ENCODE results near the gene WNT7A. TPM values are rescaled to one million over a fixed set of nuclear protein-coding genes. Genes with fewer than 3 reads are reported as not detected.

The WNT7A gene
- total RNA-seq, 1 donor from 2014 or later: 1.0 TPM

- no peaks in the 10 kb centered on the region for H3K36me3 Mint-ChIP-seq
- TF ChIP-seq CTCF (IDR thresholded peaks at IDR 0.05; ENCODE audit: unreplicated experiment): no peak
- peaks cover 2% of the 10 kb centered on the region for H3K27me3 Mint-ChIP-seq (ENCODE audit: low read depth)
- H3K27ac Mint-ChIP-seq: no peak overlapping the region
- H3K9me3 Mint-ChIP-seq: no peaks in the 10 kb centered on the region
- H3K4me1 Mint-ChIP-seq: no peaks in the 10 kb centered on the region
- no peak for DNase-seq (ENCODE audit: low spot score in 2 of 2, unreplicated experiment in 2 of 2)
- H3K4me3 Mint-ChIP-seq: no peak overlapping the region
These were observed 39.4 kb downstream of the WNT7A start for GRCh38 chr3:13840456-13840855.

GRCh38 chr3:13839726-13840340 is 40.0 kb downstream of the WNT7A start:
- Mint-ChIP-seq H3K4me3 (no peak overlapping the region), H3K4me1 (no peaks in the 10 kb centered on the region), H3K27me3 (ENCODE audit: low read depth) (peaks cover 5% of the 10 kb centered on the region), H3K9me3 (no peaks in the 10 kb centered on the region), H3K36me3 (no peaks in the 10 kb centered on the region), H3K27ac (no peak overlapping the region)
- no peak for DNase-seq (ENCODE audit: low spot score in 2 of 2, unreplicated experiment in 2 of 2)
- TF ChIP-seq CTCF (IDR thresholded peaks at IDR 0.05; ENCODE audit: unreplicated experiment): no peak

GRCh38 chr3:13839253-13839652 is 40.6 kb downstream of the WNT7A start:
- no peak for DNase-seq (ENCODE audit: low spot score in 2 of 2, unreplicated experiment in 2 of 2)
- H3K27me3 Mint-ChIP-seq (ENCODE audit: low read depth): peaks cover 11% of the 10 kb centered on the region
- H3K9me3 Mint-ChIP-seq: no peaks in the 10 kb centered on the region
- no peak for TF ChIP-seq CTCF (IDR thresholded peaks at IDR 0.05; ENCODE audit: unreplicated experiment)
- no peaks in the 10 kb centered on the region for H3K4me1 Mint-ChIP-seq
- no peak overlapping the region for H3K4me3 Mint-ChIP-seq
- no peak overlapping the region for H3K27ac Mint-ChIP-seq
- no peaks in the 10 kb centered on the region for H3K36me3 Mint-ChIP-seq

GRCh38 chr3:13838421-13838820 is 41.5 kb downstream of the WNT7A start:
- DNase-seq (ENCODE audit: low spot score in 2 of 2, unreplicated experiment in 2 of 2): no peak
- no peaks in the 10 kb centered on the region for H3K4me1 Mint-ChIP-seq
- no peak overlapping the region for H3K27ac Mint-ChIP-seq
- TF ChIP-seq CTCF (IDR thresholded peaks at IDR 0.05; ENCODE audit: unreplicated experiment): no peak
- H3K4me3 Mint-ChIP-seq: no peak overlapping the region
- H3K36me3 Mint-ChIP-seq: no peaks in the 10 kb centered on the region
- no peaks in the 10 kb centered on the region for H3K9me3 Mint-ChIP-seq
- peaks cover 11% of the 10 kb centered on the region for H3K27me3 Mint-ChIP-seq (ENCODE audit: low read depth)

GRCh38 chr3:13837751-13838150 is 42.1 kb downstream of the WNT7A start:
- no peak for TF ChIP-seq CTCF (IDR thresholded peaks at IDR 0.05; ENCODE audit: unreplicated experiment)
- H3K4me1 Mint-ChIP-seq: peaks cover 5% of the 10 kb centered on the region
- H3K36me3 Mint-ChIP-seq: no peaks in the 10 kb centered on the region
- no peak for DNase-seq (ENCODE audit: low spot score in 2 of 2, unreplicated experiment in 2 of 2)
- H3K27ac Mint-ChIP-seq: no peak overlapping the region
- H3K27me3 Mint-ChIP-seq (ENCODE audit: low read depth): peaks cover 11% of the 10 kb centered on the region
- no peak overlapping the region for H3K4me3 Mint-ChIP-seq
- H3K9me3 Mint-ChIP-seq: no peaks in the 10 kb centered on the region

All from mesothelial cell of epicardium (in vitro differentiated cells).